ENCODE measurements around the gene CLPSL2.

CLPSL2 gene

GRCh38 chr6:35752330-35752729, 24.1 kb upstream of the CLPSL2 start:
- no peaks in the 10 kb centered on the region for H3K36me3 ChIP-seq (ENCODE audit: insufficient read depth, low read depth, low read length)
- H3K4me1 ChIP-seq (ENCODE audit: insufficient read depth, low read length) = peaks cover 16% of the 10 kb centered on the region
- no peaks in the 10 kb centered on the region for H3K9me3 ChIP-seq (ENCODE audit: insufficient read depth, low read depth, low read length)
- no peak overlapping the region for H3K27ac ChIP-seq (ENCODE audit: low read length)
- H3K27me3 ChIP-seq (ENCODE audit: insufficient read depth, low read length) = no peaks in the 10 kb centered on the region
- H3K9ac ChIP-seq (ENCODE audit: low read depth, low read length) = no peak overlapping the region
- no peak overlapping the region for H3K4me3 ChIP-seq (ENCODE audit: low read length)

- Histone ChIP-seq H3K4me1 (ENCODE audit: insufficient read depth, low read length) (peaks cover 20% of the 10 kb centered on the region), H3K27ac (ENCODE audit: low read length) (no peak overlapping the region), H3K4me3 (ENCODE audit: low read length) (no peak overlapping the region), H3K9me3 (ENCODE audit: insufficient read depth, low read depth, low read length) (no peaks in the 10 kb centered on the region), H3K27me3 (ENCODE audit: insufficient read depth, low read length) (no peaks in the 10 kb centered on the region), H3K36me3 (ENCODE audit: insufficient read depth, low read depth, low read length) (no peaks in the 10 kb centered on the region), H3K9ac (ENCODE audit: low read depth, low read length) (no peak overlapping the region)
Observed at GRCh38 chr6:35754452-35755277, 21.7 kb upstream of the CLPSL2 start.

DNA sequence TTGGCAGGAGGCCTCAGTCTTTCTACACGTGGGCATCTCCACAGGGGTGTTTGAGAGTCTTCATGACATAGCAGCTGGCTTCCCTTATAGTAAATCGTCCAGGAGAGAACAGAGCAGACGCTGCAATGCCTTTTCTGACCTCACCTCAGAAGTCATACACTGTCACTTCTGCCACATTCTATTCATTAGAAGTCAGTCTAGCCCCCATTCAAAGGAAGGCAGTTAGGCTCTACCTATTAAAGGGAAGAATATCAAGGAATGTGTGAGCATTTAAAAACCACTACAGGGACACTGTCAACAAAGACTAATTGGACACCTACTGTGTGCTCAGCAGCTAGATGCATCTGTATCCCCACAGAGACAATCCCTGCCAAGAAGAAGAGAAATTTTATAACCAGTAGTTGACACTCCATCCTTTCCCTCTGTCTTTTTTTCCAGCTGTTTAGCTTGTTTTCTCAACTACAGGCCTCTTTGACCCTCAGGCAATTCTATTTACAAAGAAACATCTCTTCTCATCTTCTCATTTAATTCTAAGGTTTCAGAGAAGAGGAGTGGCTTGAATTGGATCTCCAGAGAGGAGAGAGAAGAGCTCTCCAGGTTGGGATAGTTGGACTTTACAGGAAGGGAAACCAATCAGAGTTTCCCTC, 21.0 kb upstream of the CLPSL2 start:
- H3K27ac ChIP-seq (ENCODE audit: low read length) = no peak overlapping the region
- H3K36me3 ChIP-seq (ENCODE audit: insufficient read depth, low read depth, low read length) = no peaks in the 10 kb centered on the region
- H3K4me3 ChIP-seq (ENCODE audit: low read length) = no peak overlapping the region
- no peak overlapping the region for H3K9ac ChIP-seq (ENCODE audit: low read depth, low read length)
- peaks cover 21% of the 10 kb centered on the region for H3K4me1 ChIP-seq (ENCODE audit: insufficient read depth, low read length)
- H3K9me3 ChIP-seq (ENCODE audit: insufficient read depth, low read depth, low read length) = no peaks in the 10 kb centered on the region
- H3K27me3 ChIP-seq (ENCODE audit: insufficient read depth, low read length) = no peaks in the 10 kb centered on the region

DNA sequence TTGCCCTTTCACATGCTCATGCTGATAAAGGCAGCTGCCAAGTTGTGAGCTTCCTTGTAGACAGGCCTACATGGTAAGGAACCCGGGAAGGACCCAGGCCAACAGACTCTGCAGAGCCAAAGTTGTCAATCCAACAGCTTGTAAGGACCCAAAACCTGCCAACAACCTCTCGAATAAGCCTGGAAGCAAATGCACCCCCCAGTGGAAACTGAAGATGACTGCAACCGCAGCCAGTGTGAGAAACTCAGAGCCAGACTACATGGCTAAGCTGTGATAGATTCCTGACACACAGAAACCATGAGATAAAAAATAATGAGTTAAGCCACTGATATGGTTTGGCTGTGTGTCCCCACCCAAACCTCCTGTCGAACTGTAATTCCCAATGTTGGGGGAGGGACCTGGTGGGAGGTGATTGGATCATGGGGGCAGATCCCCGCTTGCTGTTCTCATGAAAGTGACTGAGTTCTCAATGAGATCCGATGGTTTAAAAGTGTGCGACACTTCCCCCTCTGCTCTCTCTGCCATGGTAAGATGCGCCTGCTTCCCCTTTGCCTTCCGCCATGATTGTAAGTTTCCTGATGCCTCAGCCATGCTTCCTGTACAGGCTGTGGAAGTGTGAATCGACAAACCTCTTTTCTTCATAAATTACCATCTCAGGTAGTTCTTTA, 18.8 kb upstream of the CLPSL2 start:
- Histone ChIP-seq H3K9ac (ENCODE audit: low read depth, low read length) (peak overlapping the region; percentile 45; the same call in 1 of the 2 replicates), H3K9me3 (ENCODE audit: insufficient read depth, low read depth, low read length) (no peaks in the 10 kb centered on the region), H3K27me3 (ENCODE audit: insufficient read depth, low read length) (no peaks in the 10 kb centered on the region), H3K4me3 (ENCODE audit: low read length) (no peak overlapping the region), H3K27ac (ENCODE audit: low read length) (no peak overlapping the region), H3K4me1 (ENCODE audit: insufficient read depth, low read length) (peaks cover 23% of the 10 kb centered on the region), H3K36me3 (ENCODE audit: insufficient read depth, low read depth, low read length) (no peaks in the 10 kb centered on the region)

DNA sequence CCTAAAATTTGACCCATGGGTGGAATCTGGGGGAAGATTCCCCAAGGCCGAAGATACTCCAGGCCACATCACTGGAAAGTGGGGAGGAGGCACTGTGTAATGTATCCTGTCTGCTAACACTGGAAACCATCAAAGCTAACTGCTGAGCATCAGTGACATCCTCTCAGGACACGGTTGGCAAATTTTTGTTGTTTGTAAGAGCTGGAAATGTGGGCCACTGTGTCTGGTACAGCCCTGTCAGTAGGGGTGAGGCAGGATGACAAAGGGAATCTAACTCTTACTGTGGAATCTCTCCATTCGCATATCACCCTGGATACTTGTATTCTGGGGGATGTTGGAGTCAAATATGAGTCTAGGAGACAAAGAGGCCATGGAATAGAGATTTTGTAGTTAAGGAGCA, 17.0 kb upstream of the CLPSL2 start:
- Histone ChIP-seq H3K27me3 (ENCODE audit: insufficient read depth, low read length) (no peaks in the 10 kb centered on the region), H3K4me1 (ENCODE audit: insufficient read depth, low read length) (peaks cover 27% of the 10 kb centered on the region), H3K4me3 (ENCODE audit: low read length) (no peak overlapping the region), H3K9ac (ENCODE audit: low read depth, low read length) (no peak overlapping the region), H3K9me3 (ENCODE audit: insufficient read depth, low read depth, low read length) (no peaks in the 10 kb centered on the region), H3K36me3 (ENCODE audit: insufficient read depth, low read depth, low read length) (no peaks in the 10 kb centered on the region), H3K27ac (ENCODE audit: low read length) (no peak overlapping the region)

DNA sequence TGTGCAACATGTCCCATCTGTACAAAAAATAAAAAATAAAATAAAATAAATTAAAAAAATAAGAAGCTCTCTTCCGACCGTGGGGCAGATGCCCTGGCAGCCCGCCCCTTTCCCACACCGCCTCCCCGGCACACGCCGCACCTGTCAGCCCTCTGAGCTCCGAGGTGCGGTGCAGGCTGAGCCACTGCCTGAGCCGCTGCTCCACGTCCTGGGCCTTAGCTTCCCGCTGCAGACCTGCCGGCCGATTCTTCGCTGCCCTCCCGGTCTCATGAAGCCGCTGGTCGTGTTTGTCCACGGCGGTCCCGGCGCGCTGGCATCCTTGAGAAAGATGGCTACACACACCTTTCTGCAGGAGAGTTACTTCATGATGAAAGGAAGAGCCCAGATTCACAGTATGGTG, 10.7 kb upstream of the CLPSL2 start:
- Histone ChIP-seq H3K4me1 (ENCODE audit: insufficient read depth, low read length) (peaks cover 6% of the 10 kb centered on the region; the same call in 1 of the 2 replicates), H3K27me3 (ENCODE audit: insufficient read depth, low read length) (no peaks in the 10 kb centered on the region)

DNA sequence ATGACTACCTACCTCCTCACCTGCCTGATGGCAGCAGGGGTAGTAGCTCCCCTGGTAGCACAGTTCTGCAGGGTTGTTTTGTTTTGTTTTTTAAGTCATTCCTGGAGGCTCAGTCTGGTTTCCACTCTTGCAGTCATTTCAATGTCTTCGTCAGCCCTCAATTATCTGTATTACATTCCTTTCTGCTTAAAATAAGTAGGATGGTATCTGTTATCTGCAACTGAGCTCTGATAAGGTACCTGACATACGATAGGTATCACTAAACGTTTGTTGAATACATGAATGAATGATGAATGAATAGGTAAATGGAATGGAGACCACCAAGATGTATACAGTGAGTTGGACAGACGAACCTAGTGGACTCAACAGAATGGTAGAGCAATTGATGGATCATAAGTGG, 7.2 kb upstream of the CLPSL2 start:
- H3K4me3 ChIP-seq (ENCODE audit: low read length) = no peak overlapping the region
- no peaks in the 10 kb centered on the region for H3K36me3 ChIP-seq (ENCODE audit: insufficient read depth, low read depth, low read length)
- no peak overlapping the region for H3K9ac ChIP-seq (ENCODE audit: low read depth, low read length)
- no peaks in the 10 kb centered on the region for H3K9me3 ChIP-seq (ENCODE audit: insufficient read depth, low read depth, low read length)
- H3K27me3 ChIP-seq (ENCODE audit: insufficient read depth, low read length) = no peaks in the 10 kb centered on the region
- H3K27ac ChIP-seq (ENCODE audit: low read length) = no peak overlapping the region
- H3K4me1 ChIP-seq (ENCODE audit: insufficient read depth, low read length) = no peaks in the 10 kb centered on the region

More for the DNA sequence above, 10.7 kb upstream of the CLPSL2 start:
- no peak overlapping the region for H3K9ac ChIP-seq (ENCODE audit: low read depth, low read length)
- H3K4me3 ChIP-seq (ENCODE audit: low read length) = no peak overlapping the region
- H3K27ac ChIP-seq (ENCODE audit: low read length) = no peak overlapping the region
- H3K36me3 ChIP-seq (ENCODE audit: insufficient read depth, low read depth, low read length) = no peaks in the 10 kb centered on the region
- H3K9me3 ChIP-seq (ENCODE audit: insufficient read depth, low read depth, low read length) = no peaks in the 10 kb centered on the region

DNA sequence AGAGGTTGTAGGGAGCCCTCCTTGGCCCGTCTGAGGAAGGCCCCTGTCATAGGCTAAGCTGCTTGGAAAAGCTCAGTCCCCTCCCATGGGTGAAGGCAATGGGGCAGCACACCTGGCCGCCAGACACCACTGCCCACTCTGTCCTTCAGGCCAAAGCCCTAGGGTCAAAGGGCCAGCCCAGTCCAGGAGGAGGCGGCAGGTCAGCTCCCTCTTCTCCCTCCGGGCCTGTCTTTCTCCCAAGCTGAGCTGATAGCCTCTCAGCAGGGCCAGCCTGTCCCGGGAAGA, 5.1 kb upstream of the CLPSL2 start:
- no peak overlapping the region for H3K27ac ChIP-seq (ENCODE audit: low read length)
- no peaks in the 10 kb centered on the region for H3K36me3 ChIP-seq (ENCODE audit: insufficient read depth, low read depth, low read length)
- no peak overlapping the region for H3K9ac ChIP-seq (ENCODE audit: low read depth, low read length)
- peaks cover 12% of the 10 kb centered on the region for H3K27me3 ChIP-seq (ENCODE audit: insufficient read depth, low read length)
- H3K4me3 ChIP-seq (ENCODE audit: low read length) = no peak overlapping the region
- no peaks in the 10 kb centered on the region for H3K9me3 ChIP-seq (ENCODE audit: insufficient read depth, low read depth, low read length)
- H3K4me1 ChIP-seq (ENCODE audit: insufficient read depth, low read length) = no peaks in the 10 kb centered on the region

- H3K36me3 ChIP-seq (ENCODE audit: insufficient read depth, low read depth, low read length) = no peaks in the 10 kb centered on the region
- H3K4me3 ChIP-seq (ENCODE audit: low read length) = no peak overlapping the region
- H3K4me1 ChIP-seq (ENCODE audit: insufficient read depth, low read length) = no peaks in the 10 kb centered on the region
- no peak overlapping the region for H3K9ac ChIP-seq (ENCODE audit: low read depth, low read length)
- peaks cover 24% of the 10 kb centered on the region for H3K27me3 ChIP-seq (ENCODE audit: insufficient read depth, low read length)
- no peaks in the 10 kb centered on the region for H3K9me3 ChIP-seq (ENCODE audit: insufficient read depth, low read depth, low read length)
- H3K27ac ChIP-seq (ENCODE audit: low read length) = no peak overlapping the region
Observed at GRCh38 chr6:35774116-35774794, 2.1 kb upstream of the CLPSL2 start.

DNA sequence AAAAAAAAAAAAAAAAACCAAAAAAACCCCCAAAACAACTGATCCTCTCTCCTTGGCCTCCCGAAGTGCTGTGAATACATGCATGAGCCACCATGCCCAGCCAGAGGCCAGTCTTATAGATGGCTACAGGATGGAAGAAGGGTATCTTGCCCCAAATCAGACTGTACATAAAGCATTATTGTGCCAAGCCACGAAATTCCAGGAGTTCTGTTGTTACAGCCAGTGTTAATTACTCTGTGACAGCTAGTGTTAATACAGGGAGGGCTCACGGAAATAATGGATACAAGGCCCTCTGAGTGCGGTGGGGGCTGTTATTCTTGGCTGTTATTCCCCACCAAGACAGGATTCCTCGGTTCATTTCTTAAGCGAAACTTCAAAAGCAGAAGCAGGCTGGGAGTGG, 1.4 kb upstream of the CLPSL2 start:
- no peaks in the 10 kb centered on the region for H3K4me1 ChIP-seq (ENCODE audit: insufficient read depth, low read length)
- H3K9ac ChIP-seq (ENCODE audit: low read depth, low read length) = no peak overlapping the region
- peaks cover 24% of the 10 kb centered on the region for H3K27me3 ChIP-seq (ENCODE audit: insufficient read depth, low read length)
- no peaks in the 10 kb centered on the region for H3K36me3 ChIP-seq (ENCODE audit: insufficient read depth, low read depth, low read length)
- no peak overlapping the region for H3K4me3 ChIP-seq (ENCODE audit: low read length)
- H3K27ac ChIP-seq (ENCODE audit: low read length) = no peak overlapping the region
- H3K9me3 ChIP-seq (ENCODE audit: insufficient read depth, low read depth, low read length) = no peaks in the 10 kb centered on the region

GRCh38 chr6:35777356-35778102, 1.1 kb downstream of the CLPSL2 start:
- Histone ChIP-seq H3K36me3 (ENCODE audit: insufficient read depth, low read depth, low read length) (no peaks in the 10 kb centered on the region), H3K9me3 (ENCODE audit: insufficient read depth, low read depth, low read length) (no peaks in the 10 kb centered on the region), H3K27ac (ENCODE audit: low read length) (no peak overlapping the region), H3K27me3 (ENCODE audit: insufficient read depth, low read length) (peaks cover 24% of the 10 kb centered on the region), H3K4me1 (ENCODE audit: insufficient read depth, low read length) (no peaks in the 10 kb centered on the region), H3K4me3 (ENCODE audit: low read length) (peak overlapping the region; percentile 74; the same call in 1 of the 2 replicates), H3K9ac (ENCODE audit: low read depth, low read length) (no peak overlapping the region)

All from iPS-20b (cell line).